HTERT RPE-1 (cell line): ENCODE data around the gene SLC3A2.
"Not testable (repeated sequence)": the region's sequence is repeated elsewhere in the genome, so short reads cannot be mapped to it uniquely, and the experiment has no call there.

Experiments
- in situ Hi-C: fragments of 300-500 bp; cut with MboI; formaldehyde crosslinking; loops from 4 replicates; pipeline ENCODE4 v1.14.3; 2020; ENCODE audit warnings: low sequenced_read_pairs

SLC3A2 gene

GRCh38 chr11:62880803-62881578, at the start of gene SLC3A2:
Gene SLC3A2, plus strand, starts transcription at chr11:62880896. Its CDS starts 128 bp downstream, at chr11:62881024.
- in situ Hi-C loops: no loop called here

GRCh38 chr11:62830904-62831519, 49.7 kb upstream of the SLC3A2 start:
- in situ Hi-C loops: no loop called here

GRCh38 chr11:62831520-62832335, 49.0 kb upstream of the SLC3A2 start, which contains the start of gene STX5:
Gene STX5, minus strand, starts transcription at chr11:62832051. Its CDS starts 808 bp downstream, at chr11:62831243.
- in situ Hi-C loops: no loop called here

GRCh38 chr11:62832336-62833234, 48.1 kb upstream of the SLC3A2 start, which contains the start of gene TEX54:
Gene TEX54, minus strand, starts transcription at chr11:62832841.
- in situ Hi-C loops: no loop called here

- in situ Hi-C loops: no loop called here
Measured at GRCh38 chr11:62835336-62835735, 45.4 kb upstream of the SLC3A2 start.

GRCh38 chr11:62839050-62839945, 41.4 kb upstream of the SLC3A2 start, which contains the start of gene WDR74:
Gene WDR74, minus strand, starts transcription at chr11:62839590. Its CDS starts 20 bp downstream, at chr11:62839570.
- in situ Hi-C loops: no loop called here

- in situ Hi-C loops: not testable (repeated sequence)
Measured at GRCh38 chr11:62840721-62841360, 39.9 kb upstream of the SLC3A2 start.

- in situ Hi-C loops: no loop called here
Measured at GRCh38 chr11:62841361-62842170, 39.1 kb upstream of the SLC3A2 start.

GRCh38 chr11:62842171-62842741, 38.4 kb upstream of the SLC3A2 start:
- in situ Hi-C loops: no loop called here

- in situ Hi-C loops: not testable (repeated sequence)
Measured at GRCh38 chr11:62842891-62843290, 37.8 kb upstream of the SLC3A2 start.

GRCh38 chr11:62843466-62843865, 37.2 kb upstream of the SLC3A2 start:
- in situ Hi-C loops: no loop called here

GRCh38 chr11:62844154-62844553, 36.5 kb upstream of the SLC3A2 start:
- in situ Hi-C loops: no loop called here

- in situ Hi-C loops: no loop called here
Measured at GRCh38 chr11:62846177-62846576, 34.5 kb upstream of the SLC3A2 start.

- in situ Hi-C loops: no loop called here
Measured at GRCh38 chr11:62847767-62848314, 32.9 kb upstream of the SLC3A2 start.

GRCh38 chr11:62850911-62851806, 29.5 kb upstream of the SLC3A2 start:
- in situ Hi-C loops: no loop called here

GRCh38 chr11:62851807-62852522, 28.7 kb upstream of the SLC3A2 start:
- in situ Hi-C loops: no loop called here
